Activated CD4-positive, alpha-beta T cell treated with anti-CD3 and anti-CD28 coated beads, Interleukin-10, Interleukin-2, amounts not matched to agents 100 ng/mL and 50 ng/mL, durations not matched to agents 16 hours and 8 hours (primary cell): ENCODE results near the gene PLAC1.

Experiments
- DNase-seq: peaks from one replicate; pipeline ENCODE4 v3.0.0-alpha.2; 2020

PLAC1 gene, protein sequence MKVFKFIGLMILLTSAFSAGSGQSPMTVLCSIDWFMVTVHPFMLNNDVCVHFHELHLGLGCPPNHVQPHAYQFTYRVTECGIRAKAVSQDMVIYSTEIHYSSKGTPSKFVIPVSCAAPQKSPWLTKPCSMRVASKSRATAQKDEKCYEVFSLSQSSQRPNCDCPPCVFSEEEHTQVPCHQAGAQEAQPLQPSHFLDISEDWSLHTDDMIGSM

DNA sequence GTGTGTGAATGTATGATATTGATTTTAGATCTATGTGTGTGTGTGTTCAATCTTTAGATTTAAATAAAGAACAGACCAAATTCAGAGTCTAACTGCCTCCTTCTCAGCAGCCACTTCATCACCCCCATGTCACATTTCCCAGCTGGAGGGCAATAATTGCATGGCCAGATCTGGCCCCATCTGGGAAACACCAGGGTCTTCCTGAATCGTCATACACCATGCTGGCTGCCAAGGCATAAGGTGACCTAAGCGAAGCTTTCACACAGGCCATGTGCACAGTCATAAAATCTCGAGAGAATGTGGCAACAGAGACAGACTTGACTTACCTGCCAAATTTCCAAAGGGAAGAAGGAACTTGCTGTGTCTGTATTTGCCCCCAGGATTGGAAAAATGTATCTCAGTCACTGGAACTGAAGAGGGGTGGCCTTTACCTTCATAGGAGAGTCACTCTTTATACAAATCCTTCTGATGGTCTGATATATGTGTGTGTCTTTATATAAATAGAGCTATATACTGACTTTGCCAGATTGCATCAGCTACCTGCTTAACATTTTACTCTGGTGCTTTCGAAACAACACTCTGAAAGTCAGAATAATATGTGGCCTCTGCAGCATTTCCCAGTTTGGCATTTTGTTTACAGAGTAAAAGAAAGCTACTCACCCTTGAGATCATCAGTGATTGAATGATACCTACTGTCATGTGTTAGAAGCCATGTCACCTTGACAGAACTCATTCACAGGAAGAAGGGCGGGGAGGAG is at the start of gene PLAC1:
PLAC1 (minus strand) TSS at position 470 of the 758 bp plus-strand sequence. CDS start 91,789 bp downstream, outside the sequence.
- DNase-seq = peak; percentile 3

DNA sequence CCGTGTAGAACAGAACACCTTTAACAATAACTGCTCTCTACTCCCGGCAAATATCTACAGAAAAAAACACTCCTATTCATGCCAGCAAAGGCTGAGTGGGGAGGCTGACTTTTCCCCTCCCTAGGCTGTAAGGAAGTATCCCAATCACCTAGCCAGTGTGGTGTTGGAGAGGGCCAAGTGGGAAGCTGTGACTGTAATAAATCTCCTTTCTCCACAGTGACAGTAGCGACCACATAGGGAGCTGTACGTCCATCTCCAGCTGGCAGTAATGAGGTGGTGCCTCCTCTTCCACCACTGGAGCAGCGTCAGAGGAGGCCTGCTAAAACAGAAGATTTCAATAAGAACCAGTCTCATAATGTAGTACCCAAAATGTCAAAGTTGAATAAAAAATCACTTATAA is 47.9 kb upstream of the PLAC1 start:
- DNase-seq = no peak

DNA sequence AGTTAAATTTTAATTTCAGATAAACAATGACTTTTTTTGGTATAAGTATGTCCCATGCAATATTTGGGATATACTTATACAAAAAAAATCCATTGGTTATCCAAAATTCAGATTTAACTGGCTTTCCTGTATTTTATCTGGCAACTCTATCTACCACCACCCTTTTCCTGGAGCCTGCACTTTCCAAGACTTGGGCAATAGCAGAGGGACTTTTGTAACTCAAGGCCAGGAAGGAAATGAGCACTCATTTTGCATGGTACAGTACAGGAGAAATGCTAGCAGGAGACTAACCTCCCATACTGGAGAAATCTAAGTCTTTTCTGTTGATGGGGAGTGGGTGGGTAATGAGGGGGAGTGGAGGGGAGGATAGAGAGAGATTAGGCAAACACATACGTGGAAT is 37.7 kb upstream of the PLAC1 start:
- no peak for DNase-seq

GRCh38 chrX:134694333-134695322 is 36.4 kb upstream of the PLAC1 start:
- DNase-seq = no peak

DNA sequence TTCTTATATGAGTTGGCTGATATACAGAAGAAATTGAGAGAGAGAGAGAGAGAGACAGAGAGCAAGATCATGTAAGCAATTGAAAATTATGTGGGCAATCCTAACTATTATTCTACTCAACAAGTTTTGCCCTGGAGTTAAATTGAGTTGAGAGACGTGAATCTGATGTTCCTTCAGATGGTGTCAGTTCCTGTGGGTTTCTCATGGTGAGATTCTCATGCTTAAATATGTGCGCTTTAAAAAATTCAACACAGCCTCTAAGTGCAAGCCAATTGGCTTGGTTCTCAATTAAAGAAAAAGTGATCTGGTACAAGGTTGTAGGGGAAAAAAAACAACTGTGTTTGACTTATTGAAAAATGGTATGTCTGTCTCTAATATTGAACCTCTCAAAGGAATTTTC is 35.4 kb upstream of the PLAC1 start:
- DNase-seq = no peak

DNA sequence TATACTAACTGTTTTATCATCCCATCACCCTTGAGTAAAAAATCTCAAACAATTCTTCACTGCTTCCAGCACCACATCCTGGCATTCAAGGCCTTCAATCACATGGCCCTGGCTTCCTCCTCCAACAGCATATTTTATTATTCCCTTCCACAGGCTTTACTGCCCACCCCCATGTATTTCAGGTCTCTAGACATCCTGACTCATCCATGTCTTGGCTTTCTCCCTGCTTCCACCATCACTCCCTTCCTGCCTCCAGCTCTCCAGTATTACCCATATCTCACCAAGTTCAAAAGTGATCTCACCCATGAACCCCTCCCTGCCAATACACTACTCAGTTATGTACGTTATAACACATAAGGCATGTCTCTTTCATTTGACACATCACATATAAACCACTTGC is 34.7 kb upstream of the PLAC1 start:
- no peak for DNase-seq

DNA sequence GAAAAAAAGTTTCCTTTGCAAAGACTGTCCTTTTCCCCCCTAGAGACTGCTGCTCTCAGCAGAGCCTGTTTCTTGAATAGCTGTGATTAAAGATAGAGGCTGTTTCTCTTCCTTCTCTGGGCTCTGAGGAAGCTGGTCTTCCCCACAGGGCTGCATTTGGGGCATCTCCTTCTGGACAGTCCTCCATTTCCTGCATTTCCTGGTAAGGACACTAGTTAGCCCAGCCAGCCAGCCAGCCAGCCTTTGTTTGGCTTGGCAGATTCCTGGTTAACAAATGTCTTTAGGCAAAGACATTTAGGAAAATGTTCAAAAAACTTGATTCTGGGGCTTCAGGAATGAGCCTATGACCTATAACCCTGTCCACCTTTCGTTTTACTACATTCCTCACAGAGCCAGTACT is 34.0 kb upstream of the PLAC1 start:
- no peak for DNase-seq

DNA sequence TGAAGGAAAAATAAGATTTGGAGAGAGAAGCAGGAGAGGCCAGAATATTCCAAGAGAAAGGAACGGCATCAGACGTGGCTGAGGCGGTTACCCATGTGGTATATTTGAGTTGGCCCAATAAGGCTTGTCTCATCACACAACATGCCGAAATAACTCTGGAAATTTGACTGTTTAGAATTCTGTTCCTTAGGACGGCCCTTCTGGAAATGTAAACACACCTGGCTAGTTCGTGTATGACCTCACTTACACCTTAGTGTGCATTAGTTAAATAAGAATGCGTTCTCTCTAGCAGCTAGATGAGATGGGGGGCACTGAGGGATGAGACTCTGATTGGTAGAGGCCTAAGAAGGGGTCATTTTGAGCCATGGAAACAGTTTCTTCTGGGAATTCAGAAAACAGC is 33.2 kb upstream of the PLAC1 start:
- DNase-seq = no peak

DNA sequence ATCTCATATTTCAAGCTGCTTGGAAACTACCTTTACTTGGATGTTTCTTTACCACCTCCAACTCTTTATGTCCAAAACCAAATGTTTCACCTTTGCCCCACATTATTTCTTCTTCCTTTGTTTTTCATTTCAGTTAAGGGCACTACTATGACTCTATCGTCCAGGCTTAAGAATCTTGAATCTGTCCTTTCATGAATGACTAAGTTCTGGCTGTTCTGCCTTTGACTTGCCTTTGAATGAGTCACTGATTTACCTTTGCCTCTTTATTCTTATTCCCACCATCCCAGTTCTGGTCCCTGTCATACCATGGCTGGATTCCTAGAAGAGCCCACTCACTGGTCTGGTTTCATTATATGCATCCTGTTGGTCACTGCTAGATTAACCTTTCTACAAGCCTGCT is 30.6 kb upstream of the PLAC1 start:
- no peak for DNase-seq

DNA sequence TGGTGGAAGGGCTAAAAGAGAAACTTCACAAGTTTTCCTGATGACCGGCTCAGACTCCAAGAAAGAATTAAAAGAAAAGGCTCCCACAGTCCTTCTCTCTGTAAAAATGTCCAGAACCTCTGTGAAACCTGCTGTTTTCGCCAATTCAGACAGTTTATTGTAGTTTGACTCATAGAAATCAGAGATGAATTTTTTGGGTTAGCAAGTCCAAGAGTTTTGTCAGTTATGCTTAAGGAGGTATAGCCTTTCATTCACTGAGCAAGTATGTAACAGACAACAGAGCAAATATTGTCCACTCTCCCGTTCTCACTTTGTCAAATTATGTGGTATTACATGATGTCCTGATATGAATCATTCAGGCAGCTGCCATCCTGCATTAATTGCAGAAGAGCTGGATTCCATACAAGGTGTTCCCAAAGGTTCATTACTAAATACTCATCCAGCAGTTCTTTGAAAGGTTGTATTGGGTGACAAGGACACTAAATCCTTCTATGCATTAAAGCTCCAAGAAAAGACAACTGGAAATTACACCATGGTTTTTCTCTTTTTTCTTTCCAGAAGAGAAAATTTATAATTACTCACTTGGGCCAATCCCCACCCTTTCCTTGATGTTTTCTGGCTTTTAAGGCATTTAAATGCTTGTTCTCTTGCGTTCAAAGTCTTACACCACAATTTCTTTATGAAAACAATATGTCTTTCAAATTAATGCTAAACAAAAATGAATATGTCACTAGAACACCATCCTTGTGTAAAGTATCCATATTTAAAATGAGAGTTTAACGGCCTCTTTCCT is 30.0 kb upstream of the PLAC1 start:
- DNase-seq = no peak

GRCh38 chrX:134685668-134686067 is 27.4 kb upstream of the PLAC1 start:
- no peak for DNase-seq

DNA sequence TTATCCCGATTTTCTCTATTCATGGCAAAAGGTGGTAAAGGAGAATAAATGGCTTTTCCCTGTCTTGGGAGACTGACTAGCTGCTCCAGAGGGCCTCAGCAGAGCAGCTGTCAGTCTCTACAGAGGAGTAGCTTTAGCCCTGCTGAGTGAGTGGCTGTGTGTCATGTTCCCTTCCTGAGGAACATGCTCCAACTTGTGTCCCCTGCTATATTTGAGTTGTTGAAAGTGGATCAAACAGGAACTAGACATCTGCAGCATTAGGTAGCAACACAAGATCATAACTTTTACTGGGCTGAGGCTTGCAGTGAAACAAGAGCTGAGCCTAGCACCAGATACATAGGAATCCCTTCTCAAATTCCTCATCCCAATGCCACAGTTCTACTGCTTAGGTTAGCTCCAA is 26.7 kb upstream of the PLAC1 start:
- no peak for DNase-seq

- DNase-seq = no peak
Observed at GRCh38 chrX:134683351-134684005, 25.2 kb upstream of the PLAC1 start.

DNA sequence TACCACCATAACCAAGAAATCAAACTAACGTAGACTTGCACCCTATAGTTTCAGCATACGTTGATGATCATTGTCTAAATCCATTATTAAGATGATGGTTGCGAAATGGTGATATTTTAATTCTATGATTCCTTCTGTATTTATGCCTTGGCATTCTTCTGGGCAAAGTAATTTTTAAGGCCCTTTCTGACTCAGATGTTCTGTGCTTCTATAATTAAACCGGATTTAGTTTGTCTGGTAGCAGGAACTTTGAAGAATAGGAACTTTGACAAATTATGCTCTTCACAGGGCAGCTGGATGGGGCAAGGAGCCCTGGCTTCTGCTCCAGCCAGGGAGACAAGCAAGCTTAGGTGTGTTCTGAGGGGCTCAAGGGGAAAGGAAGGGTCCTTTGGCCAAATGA is 23.8 kb upstream of the PLAC1 start:
- DNase-seq = no peak

DNA sequence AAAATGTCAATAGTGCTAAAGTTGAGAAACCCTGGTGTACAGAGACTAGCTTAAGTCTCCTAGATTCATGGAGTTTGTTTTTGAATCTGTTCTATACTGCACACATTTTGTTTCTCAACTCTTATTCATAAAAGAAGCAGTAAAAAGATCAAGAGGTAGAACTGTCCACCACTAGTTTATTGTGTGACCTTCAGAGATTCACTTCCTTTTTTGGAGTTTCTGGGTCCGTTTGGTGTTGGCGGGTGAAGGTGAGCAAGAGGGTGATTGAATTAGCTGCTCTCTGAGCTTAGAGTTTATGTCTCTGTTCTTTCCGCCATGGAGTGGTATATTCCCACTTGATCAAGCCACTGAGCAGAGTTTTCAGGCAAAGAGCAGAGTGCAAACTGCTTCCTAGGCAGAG is 21.4 kb upstream of the PLAC1 start:
- DNase-seq = no peak

DNA sequence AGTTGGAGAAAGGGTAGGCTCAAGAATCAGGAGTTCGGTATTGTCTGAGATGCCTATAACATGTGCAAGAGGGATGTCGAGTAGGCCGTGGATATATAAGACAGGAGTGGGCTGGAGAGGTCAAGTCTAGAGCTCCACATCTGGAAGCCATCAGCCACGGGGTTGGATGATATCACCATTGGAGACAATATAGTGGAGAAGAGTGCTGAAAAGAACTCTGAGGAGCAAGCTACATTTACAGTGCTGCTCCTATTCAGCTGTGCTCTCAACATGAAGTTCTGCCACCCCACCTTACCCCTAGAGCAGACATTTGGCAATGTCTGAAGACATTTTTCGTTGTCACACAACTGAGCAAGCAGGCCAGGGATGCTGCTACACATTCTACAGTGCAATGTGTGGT is 20.9 kb upstream of the PLAC1 start:
- DNase-seq = no peak

- no peak for DNase-seq
Observed at GRCh38 chrX:134677332-134677731, 19.1 kb upstream of the PLAC1 start.

DNA sequence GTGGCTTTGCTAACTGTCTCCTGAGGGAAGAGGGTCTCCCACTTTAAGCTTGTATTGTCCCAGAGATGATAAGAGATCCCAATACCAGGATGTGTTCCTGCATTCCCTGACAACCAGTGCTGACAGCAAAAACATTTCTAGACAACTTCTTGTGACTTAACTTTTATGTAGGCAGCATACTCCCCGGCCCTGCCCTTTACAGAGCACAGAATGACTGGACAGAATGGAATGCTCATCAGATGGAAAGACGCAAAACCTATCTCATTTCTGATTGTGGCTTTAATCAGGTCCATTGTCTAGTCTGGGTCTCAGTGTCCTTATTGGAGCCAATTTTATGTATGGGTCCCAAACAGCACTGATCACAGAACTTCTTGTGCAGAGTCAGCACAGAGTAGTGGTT is 18.2 kb upstream of the PLAC1 start:
- DNase-seq = no peak

DNA sequence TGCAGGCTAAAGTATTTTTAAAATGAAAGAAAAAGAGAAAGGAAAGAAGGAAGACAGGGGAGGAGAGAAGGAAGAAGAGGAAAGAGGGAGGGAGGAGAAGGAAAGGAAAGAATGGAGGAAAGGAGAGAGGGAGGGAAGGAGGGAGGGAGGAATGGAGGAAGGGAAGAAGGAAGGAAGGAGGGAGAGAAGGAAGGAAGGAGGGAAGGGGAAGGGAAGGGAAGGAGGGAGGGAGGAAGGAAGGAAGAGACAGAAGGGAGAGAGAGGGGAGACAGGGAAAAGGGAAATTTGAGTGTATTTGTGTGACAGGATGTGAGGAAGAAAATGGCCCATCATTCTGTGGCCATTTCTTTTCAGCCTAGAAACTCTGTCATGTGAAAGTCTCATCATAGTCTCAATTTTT is 14.9 kb upstream of the PLAC1 start:
- no peak for DNase-seq

- DNase-seq = no peak
Observed at GRCh38 chrX:134672101-134672500, 13.8 kb upstream of the PLAC1 start.

- DNase-seq = peak; percentile 63
Observed at GRCh38 chrX:134671294-134671693, 13.0 kb upstream of the PLAC1 start.
